ENCODE data around the gene ARHGAP40. TPM values are rescaled to one million over a fixed set of nuclear protein-coding genes. Genes with fewer than 3 reads are reported as not detected.

ARHGAP40 gene
- total and polyA plus RNA-seq, 2 of the 13 experiments (the other 11 are each of a cell fraction or from before 2014, with no cell fraction given), result 0.75 to 2.1 TPM

DNA sequence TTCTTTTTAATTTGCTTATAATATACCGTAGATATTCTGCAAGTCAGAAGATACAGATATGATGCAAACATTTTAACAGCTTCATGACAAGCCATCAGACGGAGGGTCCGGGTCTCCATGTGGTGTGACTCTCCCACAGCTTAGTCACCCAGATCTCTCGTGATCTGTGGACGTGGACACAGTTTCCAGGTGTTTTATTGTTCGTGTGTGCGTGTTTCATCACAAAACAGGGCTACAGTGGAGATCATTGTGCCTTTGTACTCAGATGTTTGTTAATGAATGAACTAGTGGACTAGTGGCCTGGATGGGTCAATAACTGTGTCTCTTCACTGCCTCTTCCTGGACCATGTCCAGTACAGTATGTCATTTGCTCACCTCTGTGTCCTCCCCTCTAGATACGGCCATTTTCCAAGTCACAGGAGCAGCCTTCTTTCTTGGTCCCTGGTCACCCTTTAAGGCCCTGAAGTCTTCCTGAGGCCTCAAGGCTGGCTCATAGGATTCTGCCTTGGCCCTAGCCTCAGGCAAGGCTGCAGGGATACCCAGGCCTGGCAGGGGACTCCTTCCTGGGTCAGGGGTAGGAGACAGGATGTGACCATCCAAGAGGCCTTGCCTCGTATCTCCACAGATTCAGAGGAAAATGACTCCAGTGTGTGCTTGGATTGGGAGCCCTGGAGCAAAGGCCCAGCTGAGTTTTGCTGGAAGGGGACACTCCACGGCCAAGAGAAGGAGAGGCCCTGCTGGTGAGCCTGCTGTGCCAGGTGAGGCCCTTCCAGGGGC, 16.0 kb upstream of the ARHGAP40 start (continued):
- TF ChIP-seq, protein P1, sequence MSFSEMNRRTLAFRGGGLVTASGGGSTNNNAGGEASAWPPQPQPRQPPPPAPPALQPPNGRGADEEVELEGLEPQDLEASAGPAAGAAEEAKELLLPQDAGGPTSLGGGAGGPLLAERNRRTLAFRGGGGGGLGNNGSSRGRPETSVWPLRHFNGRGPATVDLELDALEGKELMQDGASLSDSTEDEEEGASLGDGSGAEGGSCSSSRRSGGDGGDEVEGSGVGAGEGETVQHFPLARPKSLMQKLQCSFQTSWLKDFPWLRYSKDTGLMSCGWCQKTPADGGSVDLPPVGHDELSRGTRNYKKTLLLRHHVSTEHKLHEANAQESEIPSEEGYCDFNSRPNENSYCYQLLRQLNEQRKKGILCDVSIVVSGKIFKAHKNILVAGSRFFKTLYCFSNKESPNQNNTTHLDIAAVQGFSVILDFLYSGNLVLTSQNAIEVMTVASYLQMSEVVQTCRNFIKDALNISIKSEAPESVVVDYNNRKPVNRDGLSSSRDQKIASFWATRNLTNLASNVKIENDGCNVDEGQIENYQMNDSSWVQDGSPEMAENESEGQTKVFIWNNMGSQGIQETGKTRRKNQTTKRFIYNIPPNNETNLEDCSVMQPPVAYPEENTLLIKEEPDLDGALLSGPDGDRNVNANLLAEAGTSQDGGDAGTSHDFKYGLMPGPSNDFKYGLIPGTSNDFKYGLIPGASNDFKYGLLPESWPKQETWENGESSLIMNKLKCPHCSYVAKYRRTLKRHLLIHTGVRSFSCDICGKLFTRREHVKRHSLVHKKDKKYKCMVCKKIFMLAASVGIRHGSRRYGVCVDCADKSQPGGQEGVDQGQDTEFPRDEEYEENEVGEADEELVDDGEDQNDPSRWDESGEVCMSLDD (CRISPR knock-in tag; IDR thresholded peaks at IDR 0.05; ENCODE audit: borderline replicate concordance), result no peak
- TF ChIP-seq DR1 (CRISPR knock-in tag; IDR thresholded peaks at IDR 0.05) (peak; percentile 51; the same call in 1 of the 2 replicates), LCORL (IDR thresholded peaks at IDR 0.05) (peak; percentile 91), LCORL (CRISPR knock-in tag; IDR thresholded peaks at IDR 0.05) (peak; percentile 79; the same call in 1 of the 2 replicates), RBFOX2 (IDR thresholded peaks at IDR 0.05; ENCODE audit: low read depth, low read length) (peak; percentile 48), ONECUT2 (CRISPR knock-in tag; IDR thresholded peaks at IDR 0.05) (peak; percentile 90), ZNF441 (CRISPR knock-in tag; IDR thresholded peaks at IDR 0.05; ENCODE audit: borderline replicate concordance) (0 out of 2 replicates have a peak, but pooled peaks have one; percentile 12), ZSCAN29 (CRISPR knock-in tag; conservative IDR thresholded peaks at IDR 0.05) (peak; percentile 89), SRY (CRISPR knock-in tag; IDR thresholded peaks at IDR 0.05) (0 out of 2 replicates have a peak, but pooled peaks have one; percentile 68), ZNF510 (CRISPR knock-in tag; IDR thresholded peaks at IDR 0.05; ENCODE audit: low read depth) (no peak), HNF1A (IDR thresholded peaks at IDR 0.05; ENCODE audit: low read depth) (peak; percentile 68), HNF1A (CRISPR knock-in tag; IDR thresholded peaks at IDR 0.05; ENCODE audit: borderline replicate concordance) (peak; percentile 82; the same call in 1 of the 2 replicates), ZNF597 (CRISPR knock-in tag; IDR thresholded peaks at IDR 0.05) (no peak)
- TF ChIP-seq, protein P2, sequence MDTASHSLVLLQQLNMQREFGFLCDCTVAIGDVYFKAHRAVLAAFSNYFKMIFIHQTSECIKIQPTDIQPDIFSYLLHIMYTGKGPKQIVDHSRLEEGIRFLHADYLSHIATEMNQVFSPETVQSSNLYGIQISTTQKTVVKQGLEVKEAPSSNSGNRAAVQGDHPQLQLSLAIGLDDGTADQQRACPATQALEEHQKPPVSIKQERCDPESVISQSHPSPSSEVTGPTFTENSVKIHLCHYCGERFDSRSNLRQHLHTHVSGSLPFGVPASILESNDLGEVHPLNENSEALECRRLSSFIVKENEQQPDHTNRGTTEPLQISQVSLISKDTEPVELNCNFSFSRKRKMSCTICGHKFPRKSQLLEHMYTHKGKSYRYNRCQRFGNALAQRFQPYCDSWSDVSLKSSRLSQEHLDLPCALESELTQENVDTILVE (CRISPR knock-in tag; IDR thresholded peaks at IDR 0.05), result no peak
- TF ChIP-seq, protein P3, sequence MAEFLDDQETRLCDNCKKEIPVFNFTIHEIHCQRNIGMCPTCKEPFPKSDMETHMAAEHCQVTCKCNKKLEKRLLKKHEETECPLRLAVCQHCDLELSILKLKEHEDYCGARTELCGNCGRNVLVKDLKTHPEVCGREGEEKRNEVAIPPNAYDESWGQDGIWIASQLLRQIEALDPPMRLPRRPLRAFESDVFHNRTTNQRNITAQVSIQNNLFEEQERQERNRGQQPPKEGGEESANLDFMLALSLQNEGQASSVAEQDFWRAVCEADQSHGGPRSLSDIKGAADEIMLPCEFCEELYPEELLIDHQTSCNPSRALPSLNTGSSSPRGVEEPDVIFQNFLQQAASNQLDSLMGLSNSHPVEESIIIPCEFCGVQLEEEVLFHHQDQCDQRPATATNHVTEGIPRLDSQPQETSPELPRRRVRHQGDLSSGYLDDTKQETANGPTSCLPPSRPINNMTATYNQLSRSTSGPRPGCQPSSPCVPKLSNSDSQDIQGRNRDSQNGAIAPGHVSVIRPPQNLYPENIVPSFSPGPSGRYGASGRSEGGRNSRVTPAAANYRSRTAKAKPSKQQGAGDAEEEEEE (CRISPR knock-in tag; IDR thresholded peaks at IDR 0.05; ENCODE audit: borderline replicate concordance), result no peak
- TF ChIP-seq, protein P4, sequence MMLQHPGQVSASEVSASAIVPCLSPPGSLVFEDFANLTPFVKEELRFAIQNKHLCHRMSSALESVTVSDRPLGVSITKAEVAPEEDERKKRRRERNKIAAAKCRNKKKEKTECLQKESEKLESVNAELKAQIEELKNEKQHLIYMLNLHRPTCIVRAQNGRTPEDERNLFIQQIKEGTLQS (CRISPR knock-in tag; IDR thresholded peaks at IDR 0.05), result 0 out of 2 replicates have a peak, but pooled peaks have one; percentile 50
